Measurements from ENCODE around the gene USP7. TPM values are rescaled to one million over a fixed set of nuclear protein-coding genes. Genes with fewer than 3 reads are reported as not detected.

USP7 gene
- total RNA-seq, 1 donor from 2014 or later = 159 TPM

DNA sequence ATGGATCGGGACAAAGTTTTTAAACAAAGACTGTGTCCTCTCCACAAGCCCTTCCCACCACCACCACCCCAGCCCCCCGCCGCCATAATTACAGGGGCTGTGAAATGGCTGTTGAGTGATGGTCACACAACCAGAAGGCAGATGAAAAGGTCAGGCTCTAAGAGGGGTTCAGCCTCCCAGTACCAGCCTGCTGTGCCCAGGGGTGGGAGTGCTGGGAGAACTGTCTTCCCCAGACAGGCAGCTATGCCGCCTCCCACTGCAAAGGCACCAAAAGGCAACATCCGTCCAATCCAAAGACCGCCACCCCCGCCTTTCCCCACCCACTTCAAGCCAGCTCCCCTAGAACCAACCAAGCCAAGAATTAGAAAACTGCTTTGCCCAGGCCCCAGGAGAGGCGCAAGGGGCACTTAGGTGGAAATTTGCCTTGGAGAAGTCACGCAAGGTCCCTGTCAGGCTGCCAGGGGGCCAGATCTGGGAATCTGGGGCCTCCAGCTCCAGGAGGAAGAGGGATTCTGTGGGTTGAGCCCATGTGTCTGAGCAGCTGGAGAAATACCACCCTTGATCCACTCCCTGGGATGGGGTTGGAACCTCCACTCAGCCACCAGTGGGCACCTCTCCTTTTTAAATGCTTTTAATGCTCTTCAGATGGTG lies 109.3 kb downstream of the USP7 start:
- no peak for TF ChIP-seq CTCF (IDR thresholded peaks at IDR 0.05; ENCODE audit: unreplicated experiment)
- H3K27ac Mint-ChIP-seq = no peak overlapping the region
- no peaks in the 10 kb centered on the region for H3K27me3 Mint-ChIP-seq
- H3K36me3 Mint-ChIP-seq (ENCODE audit: insufficient read depth) = peaks cover 19% of the 10 kb centered on the region
- H3K4me3 Mint-ChIP-seq (ENCODE audit: low read depth) = no peak overlapping the region
- no peaks in the 10 kb centered on the region for H3K9me3 Mint-ChIP-seq (ENCODE audit: low read depth)
- H3K4me1 Mint-ChIP-seq (ENCODE audit: low read depth) = no peaks in the 10 kb centered on the region
- no peak for DNase-seq (ENCODE audit: low spot score, unreplicated experiment)

- H3K9me3 Mint-ChIP-seq (ENCODE audit: low read depth) = no peaks in the 10 kb centered on the region
- H3K36me3 Mint-ChIP-seq (ENCODE audit: insufficient read depth) = peaks cover 21% of the 10 kb centered on the region
- H3K4me3 Mint-ChIP-seq (ENCODE audit: low read depth) = no peak overlapping the region
- H3K4me1 Mint-ChIP-seq (ENCODE audit: low read depth) = peaks cover 2% of the 10 kb centered on the region
- no peak for DNase-seq (ENCODE audit: low spot score, unreplicated experiment)
- H3K27me3 Mint-ChIP-seq = no peaks in the 10 kb centered on the region
- TF ChIP-seq CTCF (IDR thresholded peaks at IDR 0.05; ENCODE audit: unreplicated experiment) = no peak
- no peak overlapping the region for H3K27ac Mint-ChIP-seq
Measured at GRCh38 chr16:8853611-8854010, 110.1 kb downstream of the USP7 start.

DNA sequence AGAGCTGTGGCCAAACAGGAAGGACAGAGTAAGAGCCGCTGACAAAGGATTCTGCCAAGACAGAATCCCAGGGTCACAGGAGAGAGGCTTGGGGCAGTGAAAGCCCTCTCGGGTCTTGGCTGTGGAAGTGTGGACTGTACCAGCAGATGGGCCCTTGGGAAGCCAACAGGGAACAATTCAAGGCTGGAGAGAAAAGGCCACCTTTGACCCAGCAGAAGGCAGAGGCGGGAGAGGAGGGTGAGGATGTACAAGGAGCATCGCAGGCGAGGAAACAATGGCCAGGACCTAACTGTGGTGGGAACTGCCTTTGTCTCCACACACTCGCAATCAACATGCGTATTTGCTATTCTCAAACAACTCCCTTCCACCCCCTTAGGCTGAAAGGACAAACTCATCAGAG lies 110.6 kb downstream of the USP7 start:
- Mint-ChIP-seq H3K4me3 (ENCODE audit: low read depth) (no peak overlapping the region), H3K4me1 (ENCODE audit: low read depth) (peaks cover 2% of the 10 kb centered on the region), H3K27ac (peak overlapping the region; percentile 15), H3K9me3 (ENCODE audit: low read depth) (no peaks in the 10 kb centered on the region), H3K36me3 (ENCODE audit: insufficient read depth) (peaks cover 21% of the 10 kb centered on the region), H3K27me3 (no peaks in the 10 kb centered on the region)
- DNase-seq (ENCODE audit: low spot score, unreplicated experiment) = no peak
- no peak for TF ChIP-seq CTCF (IDR thresholded peaks at IDR 0.05; ENCODE audit: unreplicated experiment)

GRCh38 chr16:8852534-8852933 lies 111.2 kb downstream of the USP7 start:
- Mint-ChIP-seq H3K27ac (no peak overlapping the region), H3K9me3 (ENCODE audit: low read depth) (no peaks in the 10 kb centered on the region), H3K27me3 (no peaks in the 10 kb centered on the region), H3K36me3 (ENCODE audit: insufficient read depth) (peaks cover 18% of the 10 kb centered on the region), H3K4me3 (ENCODE audit: low read depth) (no peak overlapping the region), H3K4me1 (ENCODE audit: low read depth) (peaks cover 2% of the 10 kb centered on the region)
- DNase-seq (ENCODE audit: low spot score, unreplicated experiment) = no peak
- TF ChIP-seq CTCF (IDR thresholded peaks at IDR 0.05; ENCODE audit: unreplicated experiment) = no peak

- no peak overlapping the region for H3K4me3 Mint-ChIP-seq (ENCODE audit: low read depth)
Measured at GRCh38 chr16:8851761-8852403, 111.8 kb downstream of the USP7 start.

More at GRCh38 chr16:8851761-8852403, 111.8 kb downstream of the USP7 start:
- TF ChIP-seq CTCF (IDR thresholded peaks at IDR 0.05; ENCODE audit: unreplicated experiment) = no peak
- H3K27me3 Mint-ChIP-seq = no peaks in the 10 kb centered on the region
- no peak for DNase-seq (ENCODE audit: low spot score, unreplicated experiment)
- H3K36me3 Mint-ChIP-seq (ENCODE audit: insufficient read depth) = peaks cover 17% of the 10 kb centered on the region
- peaks cover 5% of the 10 kb centered on the region for H3K4me1 Mint-ChIP-seq (ENCODE audit: low read depth)
- H3K27ac Mint-ChIP-seq = peak overlapping the region; percentile 33
- no peaks in the 10 kb centered on the region for H3K9me3 Mint-ChIP-seq (ENCODE audit: low read depth)

All from progenitor cell of endocrine pancreas (in vitro differentiated cells).